GM12865 (cell line): Measurements from ENCODE around the gene CLECL1.
"Not testable (repeated sequence)": the region's sequence is repeated elsewhere in the genome, so short reads cannot be mapped to it uniquely, and the experiment has no call there.

Experiments used
- DNase-seq: peaks from one replicate; pipeline ENCODE4 v3.0.0; 2010; ENCODE audit warnings: low read depth
- H3K4me3 ChIP-seq: 2 replicates; pipeline ENCODE4 v1.5.1; 2011; ENCODE audit warnings: mild to moderate bottlenecking, low read depth, low read length, control low read depth
- TF ChIP-seq, protein P1 (sequence below): IDR thresholded peaks from 2 replicates; pipeline ENCODE4 v1.5.1; 2011; ENCODE audit warnings: low read length, control low read depth, low read depth, inconsistent platforms; ENCODE audit not compliant: insufficient read depth; ENCODE audit errors: missing control alignments

CLECL1 gene

DNA sequence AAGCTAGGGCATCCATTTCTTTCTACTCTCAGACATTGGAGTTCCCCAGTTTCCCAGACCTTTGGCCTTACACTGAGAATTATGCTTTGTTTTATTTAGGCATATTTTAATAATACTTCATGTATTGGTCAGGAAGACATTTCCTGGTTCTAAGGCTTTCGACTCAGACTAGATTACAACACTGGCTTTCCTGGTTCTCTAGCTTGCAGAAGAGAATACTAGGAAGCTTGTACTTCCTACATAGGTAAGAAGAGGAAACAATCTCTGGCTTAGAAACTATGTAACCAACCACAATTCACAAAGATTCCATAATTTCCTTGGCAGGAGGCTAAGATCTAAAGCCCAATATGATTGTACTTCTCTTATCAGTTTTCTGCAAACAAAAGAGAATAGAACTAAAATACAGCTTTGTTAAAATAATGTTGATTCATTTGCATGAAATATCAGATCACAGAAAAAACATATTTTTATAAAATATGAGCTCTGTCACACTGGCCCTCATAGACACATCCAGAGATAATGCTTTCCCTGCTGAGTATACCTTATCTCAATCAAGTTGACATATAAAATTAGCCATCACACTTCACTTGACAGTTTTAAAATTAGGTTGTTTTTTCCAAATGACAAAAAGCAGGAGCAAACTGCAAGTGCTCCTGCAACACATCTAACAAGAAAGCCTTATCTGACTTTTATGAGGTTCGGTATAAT lies 32.8 kb downstream of the CLECL1 start:
- TF ChIP-seq, protein P1, sequence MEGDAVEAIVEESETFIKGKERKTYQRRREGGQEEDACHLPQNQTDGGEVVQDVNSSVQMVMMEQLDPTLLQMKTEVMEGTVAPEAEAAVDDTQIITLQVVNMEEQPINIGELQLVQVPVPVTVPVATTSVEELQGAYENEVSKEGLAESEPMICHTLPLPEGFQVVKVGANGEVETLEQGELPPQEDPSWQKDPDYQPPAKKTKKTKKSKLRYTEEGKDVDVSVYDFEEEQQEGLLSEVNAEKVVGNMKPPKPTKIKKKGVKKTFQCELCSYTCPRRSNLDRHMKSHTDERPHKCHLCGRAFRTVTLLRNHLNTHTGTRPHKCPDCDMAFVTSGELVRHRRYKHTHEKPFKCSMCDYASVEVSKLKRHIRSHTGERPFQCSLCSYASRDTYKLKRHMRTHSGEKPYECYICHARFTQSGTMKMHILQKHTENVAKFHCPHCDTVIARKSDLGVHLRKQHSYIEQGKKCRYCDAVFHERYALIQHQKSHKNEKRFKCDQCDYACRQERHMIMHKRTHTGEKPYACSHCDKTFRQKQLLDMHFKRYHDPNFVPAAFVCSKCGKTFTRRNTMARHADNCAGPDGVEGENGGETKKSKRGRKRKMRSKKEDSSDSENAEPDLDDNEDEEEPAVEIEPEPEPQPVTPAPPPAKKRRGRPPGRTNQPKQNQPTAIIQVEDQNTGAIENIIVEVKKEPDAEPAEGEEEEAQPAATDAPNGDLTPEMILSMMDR, result no peak
- H3K4me3 ChIP-seq, result no peak overlapping the region
- no peak for DNase-seq

DNA sequence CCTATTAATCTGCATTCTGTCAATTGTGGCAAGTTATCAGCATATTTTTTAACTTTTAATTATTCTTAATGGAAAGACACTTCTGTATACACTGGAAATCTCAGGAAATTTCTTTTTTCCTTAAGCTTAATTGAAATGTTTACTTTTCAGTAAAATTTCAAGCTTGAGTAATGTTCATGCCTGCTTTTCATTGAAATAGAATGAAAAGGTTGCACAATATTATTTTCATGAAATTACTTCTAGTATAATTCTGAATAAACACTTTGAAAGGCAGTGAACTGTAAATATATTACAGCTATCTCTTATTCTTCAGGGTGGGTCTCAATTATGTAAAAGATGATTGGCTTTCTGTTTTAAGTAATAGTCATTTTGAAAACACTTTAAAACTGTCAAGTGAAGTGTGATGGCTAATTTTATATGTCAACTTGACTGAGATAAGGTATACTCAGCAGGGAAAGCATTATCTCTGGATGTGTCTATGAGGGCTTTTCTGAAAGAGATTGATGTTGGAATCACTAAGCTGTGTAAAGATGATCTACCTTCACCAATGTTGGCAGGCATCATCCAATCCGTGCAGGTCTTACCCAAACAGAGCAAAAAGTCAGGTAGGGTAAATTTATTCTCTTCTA lies 33.5 kb downstream of the CLECL1 start:
- H3K4me3 ChIP-seq, result no peak overlapping the region
- TF ChIP-seq, protein P1, result no peak
- no peak for DNase-seq

DNA sequence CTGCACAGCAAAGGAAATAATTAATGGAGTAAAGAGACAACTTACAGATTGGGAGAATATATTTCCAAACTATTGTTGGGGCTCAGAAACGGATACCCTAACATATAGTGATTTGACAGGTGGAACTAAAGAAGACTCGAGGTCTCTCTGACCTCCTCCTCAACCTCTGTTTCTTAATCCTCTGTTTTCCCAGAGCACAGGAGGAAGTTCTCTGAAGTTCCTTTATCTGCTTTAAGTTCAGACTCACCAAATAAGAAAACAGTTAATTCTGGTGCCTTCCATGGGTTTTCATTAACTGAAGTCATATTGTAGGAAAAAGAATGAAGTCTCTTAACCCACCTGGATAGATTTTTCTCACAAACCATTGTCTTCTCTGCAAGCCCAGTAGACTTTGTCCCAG lies 34.2 kb downstream of the CLECL1 start:
- no peak for DNase-seq
- no peak overlapping the region for H3K4me3 ChIP-seq
- TF ChIP-seq, protein P1, result no peak

DNA sequence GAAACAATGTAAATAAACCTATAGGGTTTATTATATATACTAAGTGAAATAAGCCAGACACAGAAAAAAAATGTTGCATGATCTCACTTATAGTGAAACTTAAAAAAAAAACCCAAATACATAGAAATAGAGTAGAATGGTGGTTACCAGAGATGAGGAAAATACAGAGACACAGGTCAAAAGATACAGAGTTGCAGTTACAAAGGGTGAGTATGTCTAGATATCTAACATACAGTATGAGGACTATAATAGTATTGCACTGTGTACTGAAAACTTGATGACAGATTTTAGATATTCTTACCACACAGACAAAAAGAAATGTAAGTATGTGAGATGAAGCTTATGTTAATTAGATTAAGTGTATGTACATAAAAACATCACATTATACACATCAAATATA lies 35.3 kb downstream of the CLECL1 start:
- TF ChIP-seq, protein P1, result no peak
- no peak overlapping the region for H3K4me3 ChIP-seq
- DNase-seq, result no peak

DNA sequence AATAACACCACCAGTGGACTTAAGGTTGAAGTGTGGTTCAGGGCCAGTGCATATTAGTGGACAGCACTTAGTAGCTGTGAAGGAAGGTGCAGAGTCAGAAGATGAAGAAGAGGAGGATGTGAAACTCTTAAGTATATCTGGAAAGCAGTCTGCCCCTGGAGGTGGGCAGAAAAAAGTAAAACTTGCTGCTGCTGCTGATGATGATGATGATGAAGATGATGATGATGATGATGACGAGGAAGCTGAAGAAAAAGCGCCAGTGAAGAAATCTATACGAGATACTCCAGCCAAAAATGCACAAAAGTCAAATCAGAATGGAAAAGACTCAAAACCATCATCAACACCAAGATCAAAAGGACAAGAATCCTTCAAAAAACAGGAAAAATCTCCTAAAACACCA lies 37.2 kb downstream of the CLECL1 start:
- H3K4me3 ChIP-seq, result not testable (repeated sequence)

DNA sequence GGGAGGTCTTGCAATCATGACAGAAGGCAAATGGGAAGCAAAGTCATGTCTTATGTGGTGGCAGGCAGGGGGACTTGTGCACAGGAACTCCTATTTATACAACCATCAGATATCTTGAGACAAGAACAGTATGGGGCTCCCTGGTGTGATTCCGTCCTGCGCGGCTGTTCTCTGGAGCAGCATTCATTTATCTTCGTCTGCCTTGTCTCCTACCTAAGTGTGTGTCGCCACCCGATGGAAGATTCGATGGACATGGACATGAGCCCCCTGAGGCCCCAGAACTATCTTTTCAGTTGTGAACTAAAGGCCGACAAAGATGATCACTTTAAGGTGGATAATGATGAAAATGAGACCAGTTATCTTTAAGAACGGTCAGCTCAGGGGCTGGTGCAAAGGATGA lies 37.7 kb downstream of the CLECL1 start:
- not testable (repeated sequence) for H3K4me3 ChIP-seq, DNase-seq

More for the DNA sequence above, 37.2 kb downstream of the CLECL1 start:
- DNase-seq, result not testable (repeated sequence)

DNA sequence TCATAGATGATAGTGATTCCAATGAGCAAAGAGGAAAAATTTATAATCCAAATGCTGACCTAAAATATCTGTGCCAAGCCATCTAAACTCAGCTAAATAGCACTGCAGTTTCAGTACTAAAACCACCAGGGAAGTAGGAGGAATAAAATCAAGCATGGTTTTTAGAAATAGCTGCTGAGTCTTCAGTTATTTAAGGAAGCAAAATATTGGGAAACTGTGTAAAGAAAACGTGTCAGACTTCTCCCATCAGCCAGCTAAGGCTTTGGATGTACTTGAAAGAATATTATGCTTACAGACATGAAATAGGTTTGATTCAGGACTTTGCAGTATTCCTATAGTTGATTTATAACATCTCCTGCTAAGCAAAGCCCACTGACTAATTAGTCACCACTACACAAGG lies 38.7 kb downstream of the CLECL1 start:
- no peak for DNase-seq
- no peak overlapping the region for H3K4me3 ChIP-seq
- TF ChIP-seq, protein P1, result no peak

DNA sequence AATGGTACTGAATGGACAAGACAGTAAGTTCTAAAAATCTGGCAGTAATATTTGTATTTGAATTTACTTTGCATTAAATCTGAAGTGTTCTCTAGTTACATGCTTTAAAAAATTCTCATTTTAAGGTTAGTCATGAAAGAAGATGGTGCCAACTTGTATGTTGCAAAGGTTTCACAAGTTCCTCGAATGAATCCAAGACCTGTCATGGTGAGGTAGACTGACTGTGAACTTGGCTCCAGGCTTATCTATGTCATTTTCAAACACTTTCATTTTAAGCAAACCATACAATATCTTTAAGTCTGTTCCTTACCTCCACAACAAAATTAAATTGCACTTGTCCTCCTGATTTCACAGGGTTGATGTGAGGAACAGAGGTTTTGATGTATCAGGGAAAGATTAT lies 40.0 kb downstream of the CLECL1 start:
- H3K4me3 ChIP-seq, result no peak overlapping the region
- TF ChIP-seq, protein P1, result no peak
- DNase-seq, result no peak
